ENCODE results near the gene ANKAR. TPM values are rescaled to one million over a fixed set of nuclear protein-coding genes. Genes with fewer than 3 reads are reported as not detected.

Gene ANKAR
- total RNA-seq, 1 experiment from 2014 or later = 2.0 TPM

DNA sequence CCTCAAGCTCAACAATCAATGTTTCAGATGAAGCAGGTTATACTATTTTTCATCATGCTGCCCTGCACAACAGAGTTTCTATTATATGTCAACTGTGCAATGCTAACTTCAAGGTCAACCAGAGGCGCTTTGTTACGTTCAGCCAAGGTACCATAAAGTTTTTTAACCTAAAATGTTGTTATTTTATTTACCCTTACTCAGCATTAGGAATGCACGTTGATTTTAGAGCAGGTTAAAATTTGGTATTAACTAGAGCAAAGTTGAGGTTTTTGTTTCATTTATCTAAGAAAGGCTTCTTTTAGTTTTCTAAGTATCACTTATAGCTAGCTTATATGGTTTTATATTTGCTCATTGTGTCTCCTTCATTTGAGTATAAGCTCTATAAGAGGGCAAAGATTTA, 21.8 kb downstream of the ANKAR start:
- no peaks in the 10 kb centered on the region for H3K79me1 ChIP-seq (ENCODE audit: insufficient read depth, low read depth, low read length, poor library complexity, severe bottlenecking)
- H3T11ph ChIP-seq (ENCODE audit: low read length) = no peak overlapping the region
- H3K23me2 ChIP-seq (ENCODE audit: insufficient read length, low read depth, low read length, poor library complexity, severe bottlenecking) = no peaks in the 10 kb centered on the region
- DNase-seq = no peak
- H3K79me2 ChIP-seq (ENCODE audit: insufficient read depth, low read length) = no peaks in the 10 kb centered on the region
- H3K9ac ChIP-seq (ENCODE audit: extremely low read depth, insufficient read length, low read length) = no peak overlapping the region
- TF ChIP-seq, protein P1, sequence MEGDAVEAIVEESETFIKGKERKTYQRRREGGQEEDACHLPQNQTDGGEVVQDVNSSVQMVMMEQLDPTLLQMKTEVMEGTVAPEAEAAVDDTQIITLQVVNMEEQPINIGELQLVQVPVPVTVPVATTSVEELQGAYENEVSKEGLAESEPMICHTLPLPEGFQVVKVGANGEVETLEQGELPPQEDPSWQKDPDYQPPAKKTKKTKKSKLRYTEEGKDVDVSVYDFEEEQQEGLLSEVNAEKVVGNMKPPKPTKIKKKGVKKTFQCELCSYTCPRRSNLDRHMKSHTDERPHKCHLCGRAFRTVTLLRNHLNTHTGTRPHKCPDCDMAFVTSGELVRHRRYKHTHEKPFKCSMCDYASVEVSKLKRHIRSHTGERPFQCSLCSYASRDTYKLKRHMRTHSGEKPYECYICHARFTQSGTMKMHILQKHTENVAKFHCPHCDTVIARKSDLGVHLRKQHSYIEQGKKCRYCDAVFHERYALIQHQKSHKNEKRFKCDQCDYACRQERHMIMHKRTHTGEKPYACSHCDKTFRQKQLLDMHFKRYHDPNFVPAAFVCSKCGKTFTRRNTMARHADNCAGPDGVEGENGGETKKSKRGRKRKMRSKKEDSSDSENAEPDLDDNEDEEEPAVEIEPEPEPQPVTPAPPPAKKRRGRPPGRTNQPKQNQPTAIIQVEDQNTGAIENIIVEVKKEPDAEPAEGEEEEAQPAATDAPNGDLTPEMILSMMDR (conservative IDR thresholded peaks at IDR 0.05) = no peak
- no peaks in the 10 kb centered on the region for H3K4me1 ChIP-seq (ENCODE audit: insufficient read depth, low read length)
- H4K5ac ChIP-seq (ENCODE audit: insufficient read length, low read depth, low read length) = no peak overlapping the region
- Mint-ChIP-seq H3K27ac (no peak overlapping the region), H3K36me3 (ENCODE audit: insufficient read depth in 1 of 3, low read depth in 3 of 3) (no peaks in the 10 kb centered on the region), H3K27me3 (ENCODE audit: low read depth) (no peaks in the 10 kb centered on the region), H3K4me1 (peaks cover 2 to 5% of the 10 kb centered on the region in 2 experiments), H3K9me3 (no peaks in the 10 kb centered on the region), H3K4me3 (no peak overlapping the region)
- H3K18ac ChIP-seq (ENCODE audit: insufficient read length, low read depth, low read length) = no peak overlapping the region
- no CpG with 5 or more reads among the region's 3 CpGs for WGBS (ENCODE audit: extremely low coverage, insufficient read length, low lambda C conversion rate)
- H2BK15ac ChIP-seq (ENCODE audit: low read depth, low read length) = no peak overlapping the region
- H3K4me2 ChIP-seq (ENCODE audit: insufficient read depth, insufficient read length, low read length) = no peak overlapping the region
- no peak overlapping the region for H3K56ac ChIP-seq (ENCODE audit: insufficient read length, low read depth, low read length)
- no peaks in the 10 kb centered on the region for H4K20me1 ChIP-seq (ENCODE audit: control insufficient read depth, insufficient read depth, insufficient read length)
- no peak overlapping the region for H3K27ac ChIP-seq (ENCODE audit: insufficient read length, low read depth, low read length)
- no peaks in the 10 kb centered on the region for H3K27me3 ChIP-seq (ENCODE audit: insufficient read depth, low read length)
- H2AK5ac ChIP-seq (ENCODE audit: insufficient read length, low read length) = no peak overlapping the region
- no peak overlapping the region for H2BK5ac ChIP-seq (ENCODE audit: insufficient read length, low read length)
- no peak overlapping the region for H3K14ac ChIP-seq (ENCODE audit: insufficient read depth, low read length)
- H2BK12ac ChIP-seq (ENCODE audit: insufficient read length, low read depth, low read length) = no peak overlapping the region
- no peaks in the 10 kb centered on the region for H3K9me3 ChIP-seq (ENCODE audit: control insufficient read depth, low read depth, low read length)
- no peak overlapping the region for H4K91ac ChIP-seq (ENCODE audit: insufficient read length, low read depth, low read length)
- no peak overlapping the region for H2BK20ac ChIP-seq (ENCODE audit: low read depth, low read length, poor library complexity, severe bottlenecking)
- H4K8ac ChIP-seq (replicated peaks; ENCODE audit: insufficient read length, low read depth, low read length) = no peak overlapping the region
- no peak overlapping the region for H2BK120ac ChIP-seq (ENCODE audit: low read depth, low read length, poor library complexity, severe bottlenecking)
- H3K4ac ChIP-seq (ENCODE audit: low read depth, low read length) = no peak overlapping the region
- H3K23ac ChIP-seq (ENCODE audit: insufficient read length, low read depth, low read length) = no peak overlapping the region
- H2AFZ ChIP-seq (ENCODE audit: low read length) = no peak overlapping the region
